H9 (cell line): ENCODE results near the gene SLC12A2. TPM values are rescaled to one million over a fixed set of nuclear protein-coding genes. Genes with fewer than 3 reads are reported as not detected.

Source experiments
- DNase-seq: peaks from one replicate; pipeline ENCODE4 v3.0.0-alpha.2; 2017
- H2AFZ ChIP-seq: one replicate; pipeline ENCODE4 v1.6.1; 2013; ENCODE audit warnings: mild to moderate bottlenecking, low read length, control low read depth, moderate library complexity
- H2AK5ac ChIP-seq: 2 replicates; pipeline ENCODE4 v1.6.1; 2013; ENCODE audit warnings: low read length, control low read depth, mixed read lengths; ENCODE audit not compliant: insufficient read length
- H2BK120ac ChIP-seq: one replicate; pipeline ENCODE4 v1.6.1; 2013; ENCODE audit warnings: low read depth, mild to moderate bottlenecking, low read length, control low read depth, inconsistent platforms; ENCODE audit not compliant: poor library complexity, severe bottlenecking
- H2BK12ac ChIP-seq: 2 replicates; pipeline ENCODE4 v1.6.1; 2013; ENCODE audit warnings: low read length, control low read depth, mixed read lengths, low read depth; ENCODE audit not compliant: insufficient read length
- H2BK15ac ChIP-seq: 2 replicates; pipeline ENCODE4 v1.6.1; 2013; ENCODE audit warnings: low read depth, low read length, control low read depth
- H2BK20ac ChIP-seq: one replicate; pipeline ENCODE4 v1.6.1; 2013; ENCODE audit warnings: low read depth, mild to moderate bottlenecking, low read length, control low read depth, inconsistent platforms; ENCODE audit not compliant: poor library complexity, severe bottlenecking
- H2BK5ac ChIP-seq: 2 replicates; pipeline ENCODE4 v1.6.1; 2013; ENCODE audit warnings: low read length, control low read depth, mixed read lengths; ENCODE audit not compliant: insufficient read length
- H3K14ac ChIP-seq: 2 replicates; pipeline ENCODE4 v1.6.1; 2013; ENCODE audit warnings: low read length, control low read depth; ENCODE audit not compliant: insufficient read depth
- H3K18ac ChIP-seq: 2 replicates; pipeline ENCODE4 v1.6.1; 2013; ENCODE audit warnings: low read depth, mild to moderate bottlenecking, mixed read lengths, low read length, control low read depth; ENCODE audit not compliant: insufficient read length
- H3K23ac ChIP-seq: 2 replicates; pipeline ENCODE4 v1.6.1; 2013; ENCODE audit warnings: low read length, control low read depth, mixed read lengths, low read depth; ENCODE audit not compliant: insufficient read length
- H3K23me2 ChIP-seq: 2 replicates; pipeline ENCODE4 v1.6.1; 2013; ENCODE audit warnings: low read depth, mild to moderate bottlenecking, mixed read lengths, low read length, control low read depth; ENCODE audit not compliant: insufficient read length, poor library complexity, severe bottlenecking
- H3K27ac ChIP-seq: 2 replicates; pipeline ENCODE4 v1.5.1; 2013; ENCODE audit warnings: low read length, control low read depth, mixed read lengths, low read depth; ENCODE audit not compliant: insufficient read length
- H3K27me3 ChIP-seq: 2 replicates; pipeline ENCODE4 v1.6.1; 2013; ENCODE audit warnings: low read length, control low read depth, inconsistent platforms; ENCODE audit not compliant: insufficient read depth
- H3K4ac ChIP-seq: 2 replicates; pipeline ENCODE4 v1.6.1; 2013; ENCODE audit warnings: low read depth, mild to moderate bottlenecking, control low read depth, inconsistent platforms, low read length, moderate library complexity
- H3K4me1 ChIP-seq: 2 replicates; pipeline ENCODE4 v1.6.1; 2013; ENCODE audit warnings: low read length, control low read depth, inconsistent platforms; ENCODE audit not compliant: insufficient read depth
- H3K4me2 ChIP-seq: 2 replicates; pipeline ENCODE4 v1.6.1; 2013; ENCODE audit warnings: low read length, control low read depth, mixed read lengths; ENCODE audit not compliant: insufficient read length, insufficient read depth
- H3K56ac ChIP-seq: 2 replicates; pipeline ENCODE4 v1.6.1; 2013; ENCODE audit warnings: low read depth, mild to moderate bottlenecking, mixed read lengths, low read length, control low read depth; ENCODE audit not compliant: insufficient read length
- H3K79me1 ChIP-seq: 2 replicates; pipeline ENCODE4 v1.6.1; 2013; ENCODE audit warnings: low read depth, mild to moderate bottlenecking, moderate library complexity, low read length, control low read depth, inconsistent platforms; ENCODE audit not compliant: insufficient read depth, poor library complexity, severe bottlenecking
- H3K79me2 ChIP-seq: 2 replicates; pipeline ENCODE4 v1.6.1; 2013; ENCODE audit warnings: low read length, control low read depth, inconsistent platforms; ENCODE audit not compliant: insufficient read depth
- H3K9ac ChIP-seq: 2 replicates; pipeline ENCODE4 v1.6.1; 2013; ENCODE audit warnings: low read length, control low read depth, mixed read lengths; ENCODE audit not compliant: insufficient read length; ENCODE audit errors: extremely low read depth
- H3K9me3 ChIP-seq: one replicate; pipeline ENCODE4 v1.6.1; 2013; ENCODE audit warnings: low read depth, low read length, inconsistent platforms; ENCODE audit not compliant: control insufficient read depth
- H3T11ph ChIP-seq: one replicate; pipeline ENCODE4 v1.6.1; 2013; ENCODE audit warnings: mild to moderate bottlenecking, low read length, control low read depth, inconsistent platforms
- H4K20me1 ChIP-seq: one replicate; pipeline ENCODE4 v1.6.1; 2013; ENCODE audit not compliant: control insufficient read depth, insufficient read length, insufficient read depth
- H4K5ac ChIP-seq: 2 replicates; pipeline ENCODE4 v1.6.1; 2013; ENCODE audit warnings: low read depth, mild to moderate bottlenecking, mixed read lengths, low read length, control low read depth; ENCODE audit not compliant: insufficient read length
- H4K8ac ChIP-seq: replicated peaks from 2 replicates; pipeline ENCODE4 v1.6.1; 2013; ENCODE audit warnings: low read length, control low read depth, mixed read lengths, low read depth; ENCODE audit not compliant: insufficient read length
- H4K91ac ChIP-seq: 2 replicates; pipeline ENCODE4 v1.6.1; 2013; ENCODE audit warnings: low read depth, mild to moderate bottlenecking, moderate library complexity, mixed read lengths, low read length, control low read depth; ENCODE audit not compliant: insufficient read length
- H3K27ac Mint-ChIP-seq, 3 experiments: 2 replicates in 2 of 3; 3 replicates in 1 of 3; pipeline ENCODE4 v1.8.0; 2020 to 2021; ENCODE audit warnings: mixed read lengths in 3 of 3, mild to moderate bottlenecking in 1 of 3, moderate library complexity in 1 of 3
- H3K27me3 Mint-ChIP-seq: 2 replicates; pipeline ENCODE4 v1.8.0; 2021; ENCODE audit warnings: low read depth, mild to moderate bottlenecking, moderate library complexity, mixed read lengths
- H3K36me3 Mint-ChIP-seq, 3 experiments: 2 replicates in 2 of 3; 3 replicates in 1 of 3; pipeline ENCODE4 v1.8.0; 2020 to 2021; ENCODE audit warnings: low read depth in 3 of 3, mixed read lengths in 3 of 3; ENCODE audit not compliant: insufficient read depth in 1 of 3
- H3K4me1 Mint-ChIP-seq, 2 experiments: 2 replicates each; pipeline ENCODE4 v1.8.0; 2020; ENCODE audit warnings: mixed read lengths in 2 of 2
- H3K4me3 Mint-ChIP-seq, 2 experiments: 2 replicates in 1 of 2; 3 replicates in 1 of 2; pipeline ENCODE4 v1.8.0; 2020 to 2021; ENCODE audit warnings: mild to moderate bottlenecking in 2 of 2, mixed read lengths in 2 of 2, moderate library complexity in 1 of 2
- H3K9me3 Mint-ChIP-seq, 2 experiments: 2 replicates in 1 of 2; 3 replicates in 1 of 2; pipeline ENCODE4 v1.8.0; 2020; ENCODE audit warnings: mild to moderate bottlenecking in 2 of 2, mixed read lengths in 2 of 2, moderate library complexity in 1 of 2
- CTCF ChIP-seq: fragments of 200-600 bp; sonication (generic); conservative IDR thresholded peaks from 3 replicates; pipeline ENCODE4 v1.8.0; 2021; ENCODE audit warnings: antibody characterized with exemption, mild to moderate bottlenecking
- WGBS: extraction: QIAGEN DNeasy Blood & Tissue Kit; methylation state at CpG from one replicate; pipeline ENCODE4 v1.1.7; 2013; ENCODE audit warnings: missing lambda C conversion rate, low lambda C conversion rate, mixed read lengths; ENCODE audit not compliant: insufficient read length; ENCODE audit errors: extremely low coverage; 5-methylcytosine and 5-hydroxymethylcytosine counted together
- total RNA-seq: library from RNA; stranded (reverse); gene quantifications from 2 replicates; pipeline ENCODE4 v1.2.1, GENCODE V29; 2021

SLC12A2 gene
- total RNA-seq, 1 experiment from 2014 or later, result 17.9 TPM

- Histone ChIP-seq H3K14ac (no peak overlapping the region), H3K56ac (no peak overlapping the region), H3K79me2 (no peaks in the 10 kb centered on the region), H2BK12ac (no peak overlapping the region), H3K79me1 (no peaks in the 10 kb centered on the region), H2BK15ac (no peak overlapping the region), H2AK5ac (no peak overlapping the region), H3K23me2 (no peaks in the 10 kb centered on the region), H4K91ac (no peak overlapping the region), H3K9me3 (no peaks in the 10 kb centered on the region), H3K18ac (no peak overlapping the region), H3K9ac (no peak overlapping the region), H4K20me1 (no peaks in the 10 kb centered on the region), H3K4me1 (no peaks in the 10 kb centered on the region), H4K8ac (no peak overlapping the region), H3K4me2 (no peak overlapping the region), H2BK120ac (no peak overlapping the region), H3K23ac (no peak overlapping the region), H2AFZ (no peak overlapping the region), H3K27me3 (no peaks in the 10 kb centered on the region), H2BK20ac (no peak overlapping the region), H3T11ph (no peak overlapping the region), H3K27ac (no peak overlapping the region), H2BK5ac (no peak overlapping the region), H4K5ac (no peak overlapping the region), H3K4ac (no peak overlapping the region)
- TF ChIP-seq CTCF, result no peak
- Mint-ChIP-seq H3K36me3 (peaks cover 26 to 41% (median 34%) of the 10 kb centered on the region in 3 experiments), H3K27ac (no peak overlapping the region), H3K9me3 (peaks cover 8 to 10% of the 10 kb centered on the region in 2 experiments; a peak in 4 of 5 replicates), H3K4me1 (no peaks in the 10 kb centered on the region), H3K4me3 (no peak overlapping the region), H3K27me3 (no peaks in the 10 kb centered on the region)
- DNase-seq, result no peak
- WGBS, result no CpG with 5 or more reads among the region's 3 CpGs
These were observed 32.9 kb downstream of the SLC12A2 start for GRCh38 chr5:128116445-128116844.
